NCI-H82 (cell line): Measurements from ENCODE around the gene CDR2.
"Not testable (repeated sequence)": the region's sequence is repeated elsewhere in the genome, so short reads cannot be mapped to it uniquely, and the experiment has no call there.

Source experiments
- DNase-seq: peaks from one replicate; lab custom pipeline; 2025; lab: John Stamatoyannopoulos, UW

The CDR2 gene

GRCh38 chr16:22375963-22376640 lies 1.7 kb upstream of the CDR2 start:
- DNase-seq, result no peak

DNA sequence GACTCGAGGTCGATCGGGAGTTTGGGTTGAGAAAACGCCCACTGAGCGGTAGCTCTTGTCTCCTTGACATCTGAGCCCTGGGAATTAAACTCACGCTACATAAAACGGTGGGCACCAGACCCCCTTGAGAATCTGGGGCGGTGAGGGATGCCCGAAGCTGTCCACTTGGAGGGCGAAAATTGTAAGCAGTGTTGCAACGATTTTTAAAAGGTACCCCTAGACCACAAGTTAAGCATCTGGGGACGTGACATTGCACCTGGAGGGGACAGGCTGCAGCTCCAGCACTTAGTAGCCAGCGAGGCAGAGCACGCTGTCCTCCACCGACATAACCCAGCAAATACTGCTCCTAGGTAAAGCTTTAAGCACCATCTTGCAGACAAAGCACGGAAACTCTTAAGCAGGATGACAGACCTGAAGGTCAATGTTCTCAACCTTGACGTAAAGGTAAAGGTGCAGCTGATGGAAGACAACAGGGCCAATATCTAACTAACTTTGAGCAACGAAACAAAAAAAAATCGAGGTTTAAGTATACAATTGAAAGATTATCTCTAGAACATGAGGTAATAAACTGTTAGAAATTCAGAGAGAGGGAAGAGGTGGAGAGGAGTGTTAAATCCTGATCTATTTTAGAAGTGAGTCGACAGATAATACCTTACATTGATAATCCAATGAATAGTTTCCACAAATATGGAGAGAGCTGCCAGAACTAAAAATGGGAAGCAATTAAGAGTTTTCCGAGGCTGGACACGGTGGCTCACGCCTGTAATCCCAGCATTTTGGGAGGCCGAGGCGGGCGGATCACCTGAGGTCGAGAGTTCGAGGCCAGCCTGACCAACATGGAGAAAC lies 921 bp upstream of the CDR2 start:
- DNase-seq, result peak; percentile 53

GRCh38 chr16:22373662-22374310 lies 633 bp downstream of the CDR2 start:
- DNase-seq, result peak; percentile 87

- DNase-seq, result peak; percentile 54
Observed at GRCh38 chr16:22372882-22373661, 1.3 kb downstream of the CDR2 start.

- DNase-seq, result no peak
Observed at GRCh38 chr16:22370038-22370820, 4.2 kb downstream of the CDR2 start.

- no peak for DNase-seq
Observed at GRCh38 chr16:22369221-22369811, 5.1 kb downstream of the CDR2 start.

GRCh38 chr16:22368200-22368826 lies 6.1 kb downstream of the CDR2 start:
- DNase-seq, result not testable (repeated sequence)

- DNase-seq, result no peak
Observed at GRCh38 chr16:22366889-22367288, 7.5 kb downstream of the CDR2 start.

DNA sequence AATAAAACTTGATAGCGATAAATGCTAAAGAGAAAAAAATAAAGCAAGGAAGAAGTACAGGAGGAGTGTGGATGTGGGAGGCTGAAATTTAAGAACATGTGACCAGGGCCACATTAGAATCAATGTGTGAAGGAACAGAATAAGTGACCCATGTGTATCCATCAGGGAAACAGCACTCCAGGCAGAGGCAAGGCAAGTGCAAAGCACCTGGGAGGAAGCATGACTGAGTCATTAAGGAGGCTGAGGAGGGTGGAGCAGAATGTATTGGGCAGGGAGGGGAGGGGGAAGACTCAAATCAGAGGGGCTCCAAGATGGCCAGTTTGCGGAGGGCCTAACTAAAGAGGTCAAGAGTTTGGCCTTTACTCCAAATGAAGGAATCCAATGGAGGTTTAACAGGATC lies 8.0 kb downstream of the CDR2 start:
- DNase-seq, result no peak

GRCh38 chr16:22364241-22364640 lies 10.2 kb downstream of the CDR2 start:
- no peak for DNase-seq

DNA sequence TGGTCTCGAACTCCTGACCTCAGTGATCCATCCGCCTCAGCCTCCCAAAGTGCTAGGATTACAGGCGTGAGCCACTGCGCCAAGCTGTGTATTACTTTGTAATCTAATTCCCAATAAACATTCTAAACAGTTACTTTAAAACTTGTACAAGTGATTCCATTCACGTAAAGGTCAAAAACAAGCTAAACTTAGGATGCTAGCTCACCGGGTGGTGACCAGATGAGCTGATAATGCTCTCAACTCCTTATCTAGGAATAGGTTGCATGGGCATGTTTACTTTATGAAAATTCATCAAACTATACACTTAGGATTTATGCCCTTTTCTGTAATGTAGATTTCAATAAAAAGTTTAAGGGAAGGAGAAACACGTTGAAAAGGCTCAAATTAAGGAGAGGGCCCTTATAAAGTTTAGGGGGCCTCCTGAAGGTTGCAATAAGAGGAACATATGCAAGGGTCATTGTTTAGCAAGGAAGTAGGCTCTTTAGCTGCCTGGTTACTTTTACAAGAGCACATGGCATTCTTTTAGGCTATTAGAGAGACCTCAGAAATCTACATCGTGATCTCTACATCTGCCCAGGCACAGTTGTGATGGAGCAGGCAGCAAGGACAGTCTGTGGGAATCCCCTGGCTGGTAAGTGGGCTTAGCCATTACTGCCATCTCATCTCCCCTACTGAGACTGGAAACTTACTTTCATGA lies 13.3 kb downstream of the CDR2 start:
- DNase-seq, result peak; percentile 41

DNA sequence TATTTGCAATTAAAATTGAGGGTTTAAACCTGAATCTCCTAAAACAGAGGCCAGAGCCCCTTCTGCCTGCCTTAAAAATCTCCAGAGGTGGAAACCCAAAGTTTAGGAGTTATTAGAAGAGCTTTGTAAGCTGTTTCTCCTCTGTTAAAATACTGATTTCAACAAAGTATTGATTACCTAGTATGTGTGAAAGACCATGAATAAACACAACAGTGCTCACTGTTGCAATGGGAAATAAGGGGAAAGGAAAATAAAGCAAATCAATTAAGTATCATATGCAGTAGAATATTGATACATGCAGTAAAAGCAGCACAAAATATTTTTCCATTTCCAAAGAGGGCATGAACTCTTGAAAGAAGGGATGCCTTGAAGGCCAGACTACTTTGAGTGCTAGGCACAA lies 14.7 kb downstream of the CDR2 start:
- DNase-seq, result no peak

GRCh38 chr16:22358000-22358399 lies 16.4 kb downstream of the CDR2 start:
- DNase-seq, result no peak

GRCh38 chr16:22357635-22357971 lies 16.8 kb downstream of the CDR2 start:
- no peak for DNase-seq

- peak; percentile 48 for DNase-seq
Observed at GRCh38 chr16:22356930-22357634, 17.3 kb downstream of the CDR2 start.

DNA sequence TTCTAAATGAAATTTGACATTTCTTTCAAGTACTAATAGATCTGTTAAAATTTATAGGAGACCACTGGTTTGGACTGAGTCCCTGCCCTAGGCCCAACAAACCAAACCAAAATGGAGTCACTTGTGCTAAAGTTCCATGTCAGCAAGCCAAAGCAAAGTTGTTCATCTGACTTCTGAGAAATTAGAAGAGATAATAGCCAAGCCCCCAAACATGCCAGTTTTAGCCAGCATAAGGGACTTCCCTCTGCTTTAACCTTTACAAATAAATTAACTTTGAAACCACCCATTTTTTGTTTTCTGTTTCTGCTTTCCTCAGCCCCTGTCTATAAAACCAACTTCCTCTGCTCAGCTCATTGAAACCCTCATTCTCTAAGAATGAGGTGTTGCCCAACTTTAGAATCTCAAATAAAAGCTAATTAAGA lies 18.9 kb downstream of the CDR2 start:
- no peak for DNase-seq

DNA sequence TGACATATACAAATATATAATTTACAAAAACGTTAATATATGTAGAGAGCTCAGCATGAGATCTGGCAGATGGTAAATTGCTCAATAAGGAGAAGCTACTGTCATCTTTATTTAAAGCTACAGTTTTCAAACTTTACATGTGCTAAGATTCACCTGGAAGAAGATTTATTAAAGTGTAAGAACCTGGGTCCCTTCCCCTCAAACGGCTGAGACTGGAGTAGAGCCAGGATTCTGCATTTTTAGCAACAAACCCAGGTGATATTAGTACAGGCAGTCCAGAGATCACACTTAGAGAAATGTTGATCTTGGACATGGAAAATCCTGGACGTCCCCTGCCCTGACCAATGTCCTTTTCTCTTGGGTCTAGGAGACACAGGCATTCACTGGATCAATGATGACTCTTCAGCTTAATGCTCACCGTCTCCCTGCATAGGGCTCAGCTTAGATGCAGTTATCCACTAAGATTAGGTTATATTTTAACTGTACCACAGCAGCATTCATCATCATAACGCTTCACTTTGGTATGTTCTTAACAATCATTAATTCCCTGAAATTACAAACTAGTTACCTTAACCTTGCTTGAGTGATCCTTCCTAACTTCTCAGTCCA lies 20.4 kb downstream of the CDR2 start:
- DNase-seq, result no peak

DNA sequence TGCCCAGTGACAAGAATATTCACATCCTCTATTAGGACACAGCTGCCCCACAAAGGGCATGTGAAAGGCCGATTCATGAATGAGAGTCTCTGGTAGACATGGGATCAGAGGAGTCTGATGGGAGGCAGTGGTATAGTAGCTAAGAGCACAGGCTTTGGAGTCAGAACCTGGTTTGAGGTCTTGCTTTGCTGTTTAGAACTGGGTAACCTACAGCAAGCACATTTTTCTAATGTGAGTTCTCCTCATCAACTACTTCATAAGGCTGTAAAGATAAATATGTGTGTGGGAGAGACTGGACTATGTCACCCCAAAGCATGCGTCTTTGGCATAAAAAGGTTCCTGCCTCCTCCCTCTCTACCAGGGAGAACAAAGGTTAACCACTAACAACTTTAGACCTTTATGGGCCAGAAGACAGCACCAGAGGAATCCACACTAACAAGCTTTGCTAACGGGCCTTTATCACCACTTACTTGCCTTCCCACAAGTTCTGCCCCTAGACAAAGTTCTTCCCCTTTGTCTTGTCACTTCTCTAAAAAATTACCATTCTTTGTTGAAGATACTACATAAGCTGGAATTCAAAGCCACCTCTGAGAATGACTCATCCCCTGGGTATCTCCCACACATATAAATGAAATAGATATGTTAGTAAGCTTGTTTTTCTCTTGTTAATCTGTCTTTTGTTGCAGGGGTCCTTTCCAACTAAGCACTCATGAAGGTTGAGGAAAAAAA lies 21.1 kb downstream of the CDR2 start:
- DNase-seq, result no peak
